ENCODE data around the gene GFPT2. TPM values are rescaled to one million over a fixed set of nuclear protein-coding genes. Genes with fewer than 3 reads are reported as not detected.

The GFPT2 gene
- total and polyA plus RNA-seq, 7 donors = 2.0 to 7.2 (median 4.4) TPM

GRCh38 chr5:180340856-180341255, 12.3 kb downstream of the GFPT2 start:
- H3K9me3 ChIP-seq = no peaks in the 10 kb centered on the region
- peaks cover 0 to 2% (median 0%) of the 10 kb centered on the region in 3 donors for H3K27me3 ChIP-seq (ENCODE audit: insufficient read depth in 3 of 3, low read length in 2 of 3)
- no peak for DNase-seq
- ATAC-seq = no peak
- H3K4me1 ChIP-seq = no peaks in the 10 kb centered on the region
- H3K4me3 ChIP-seq = no peak overlapping the region
- TF ChIP-seq, protein P1, sequence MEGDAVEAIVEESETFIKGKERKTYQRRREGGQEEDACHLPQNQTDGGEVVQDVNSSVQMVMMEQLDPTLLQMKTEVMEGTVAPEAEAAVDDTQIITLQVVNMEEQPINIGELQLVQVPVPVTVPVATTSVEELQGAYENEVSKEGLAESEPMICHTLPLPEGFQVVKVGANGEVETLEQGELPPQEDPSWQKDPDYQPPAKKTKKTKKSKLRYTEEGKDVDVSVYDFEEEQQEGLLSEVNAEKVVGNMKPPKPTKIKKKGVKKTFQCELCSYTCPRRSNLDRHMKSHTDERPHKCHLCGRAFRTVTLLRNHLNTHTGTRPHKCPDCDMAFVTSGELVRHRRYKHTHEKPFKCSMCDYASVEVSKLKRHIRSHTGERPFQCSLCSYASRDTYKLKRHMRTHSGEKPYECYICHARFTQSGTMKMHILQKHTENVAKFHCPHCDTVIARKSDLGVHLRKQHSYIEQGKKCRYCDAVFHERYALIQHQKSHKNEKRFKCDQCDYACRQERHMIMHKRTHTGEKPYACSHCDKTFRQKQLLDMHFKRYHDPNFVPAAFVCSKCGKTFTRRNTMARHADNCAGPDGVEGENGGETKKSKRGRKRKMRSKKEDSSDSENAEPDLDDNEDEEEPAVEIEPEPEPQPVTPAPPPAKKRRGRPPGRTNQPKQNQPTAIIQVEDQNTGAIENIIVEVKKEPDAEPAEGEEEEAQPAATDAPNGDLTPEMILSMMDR (IDR thresholded peaks at IDR 0.05) = no peak
- intact Hi-C loops (cut with DNase I) = no loop called here
- 72 to 82% (median 80%) methylated on average over 9 of the region's 9 CpGs for WGBS, 3 donors
- no peaks in the 10 kb centered on the region for H3K36me3 ChIP-seq (ENCODE audit: insufficient read depth in 1 of 2, low read depth in 1 of 2)
- no peak overlapping the region for H3K27ac ChIP-seq

DNA sequence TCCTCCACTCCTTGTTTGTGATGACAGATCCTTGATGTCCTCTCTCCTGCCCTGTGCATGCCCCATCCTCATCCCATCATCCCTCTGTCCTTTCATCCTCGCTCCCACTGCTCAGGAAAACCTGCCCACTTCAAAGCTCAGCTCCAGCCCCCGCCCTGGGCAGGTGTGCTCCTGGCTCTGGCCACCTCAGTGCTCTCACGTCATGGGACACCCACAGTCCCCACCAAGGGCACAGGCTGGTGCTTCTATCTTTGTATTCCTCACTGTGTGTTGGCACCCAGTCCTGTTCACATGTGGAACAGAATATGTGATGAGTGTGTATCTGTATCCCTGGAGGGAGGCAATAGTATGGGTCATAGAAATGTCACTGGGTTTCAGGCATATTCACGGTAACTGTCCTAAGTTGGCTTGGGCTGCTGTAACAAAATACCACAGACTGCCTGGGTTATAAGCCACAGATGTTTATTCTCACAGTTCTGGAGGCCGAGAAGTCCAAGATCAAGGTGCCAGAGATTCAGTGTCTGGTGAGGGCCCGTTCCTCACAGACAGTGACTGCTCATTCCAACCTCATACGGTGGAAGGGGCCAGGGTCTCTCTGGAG, 13.5 kb downstream of the GFPT2 start:
- intact Hi-C loops (cut with DNase I) = no loop called here
- TF ChIP-seq, protein P1 (IDR thresholded peaks at IDR 0.05) = no peak
- no peak for DNase-seq
- Histone ChIP-seq H3K27me3 (ENCODE audit: insufficient read depth in 3 of 3, low read length in 2 of 3) (peaks cover 0 to 2% (median 0%) of the 10 kb centered on the region in 3 donors), H3K9me3 (no peaks in the 10 kb centered on the region), H3K27ac (no peak overlapping the region), H3K4me3 (no peak overlapping the region), H3K4me1 (no peaks in the 10 kb centered on the region), H3K36me3 (ENCODE audit: insufficient read depth in 1 of 2, low read depth in 1 of 2) (peaks cover 0 to 3% of the 10 kb centered on the region in 2 donors)
- 53 to 70% (median 65%) methylated on average over 7 of the region's 7 CpGs for WGBS, 3 donors
- no peak for ATAC-seq

DNA sequence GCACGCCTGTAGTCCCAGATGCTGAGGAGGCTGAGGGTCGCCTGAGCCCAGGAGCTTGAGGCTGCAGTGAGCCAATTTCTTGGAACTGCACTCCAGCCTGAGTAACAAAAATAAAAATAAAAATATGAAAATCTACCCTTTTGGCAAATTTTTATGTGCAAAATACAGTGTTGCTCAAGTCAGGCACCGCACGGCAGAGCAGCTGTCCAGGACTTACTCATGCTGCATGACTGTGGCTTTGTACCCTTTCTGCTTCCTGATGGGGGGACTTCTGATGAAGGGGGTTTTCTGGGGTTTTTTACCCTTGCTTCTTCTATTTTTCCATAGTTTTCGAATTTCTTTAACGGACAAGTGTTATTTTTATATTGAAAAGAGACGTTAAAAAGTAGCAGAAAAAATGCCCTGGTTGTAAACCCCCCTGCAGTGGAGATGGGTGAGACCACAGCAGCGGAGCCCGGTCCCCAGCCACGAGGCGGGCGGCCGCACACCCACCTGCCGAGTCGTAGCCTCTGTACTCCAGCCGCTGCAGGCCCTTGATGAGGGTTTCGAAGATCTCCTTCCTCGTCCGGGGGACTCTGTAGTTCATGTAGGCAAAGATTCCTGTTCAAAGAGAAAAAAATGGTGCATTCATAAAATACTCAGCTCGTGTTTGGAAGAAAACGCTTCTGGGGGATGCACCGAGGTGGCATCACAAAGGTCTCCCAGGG, 15.0 kb downstream of the GFPT2 start:
- Histone ChIP-seq H3K27ac (no peak overlapping the region), H3K36me3 (ENCODE audit: insufficient read depth in 1 of 2, low read depth in 1 of 2) (peaks cover 0 to 4% of the 10 kb centered on the region in 2 donors), H3K4me1 (no peaks in the 10 kb centered on the region), H3K9me3 (no peaks in the 10 kb centered on the region), H3K27me3 (ENCODE audit: insufficient read depth in 3 of 3, low read length in 2 of 3) (peaks cover 0 to 2% (median 0%) of the 10 kb centered on the region in 3 donors), H3K4me3 (no peak overlapping the region)
- DNase-seq (no peak), ATAC-seq (no peak)
- TF ChIP-seq, protein P1 (IDR thresholded peaks at IDR 0.05) = no peak
- intact Hi-C loops (cut with DNase I) = no loop called here
- 86 to 93% (median 92%) methylated on average over 22 of the region's 22 CpGs for WGBS, 3 donors

DNA sequence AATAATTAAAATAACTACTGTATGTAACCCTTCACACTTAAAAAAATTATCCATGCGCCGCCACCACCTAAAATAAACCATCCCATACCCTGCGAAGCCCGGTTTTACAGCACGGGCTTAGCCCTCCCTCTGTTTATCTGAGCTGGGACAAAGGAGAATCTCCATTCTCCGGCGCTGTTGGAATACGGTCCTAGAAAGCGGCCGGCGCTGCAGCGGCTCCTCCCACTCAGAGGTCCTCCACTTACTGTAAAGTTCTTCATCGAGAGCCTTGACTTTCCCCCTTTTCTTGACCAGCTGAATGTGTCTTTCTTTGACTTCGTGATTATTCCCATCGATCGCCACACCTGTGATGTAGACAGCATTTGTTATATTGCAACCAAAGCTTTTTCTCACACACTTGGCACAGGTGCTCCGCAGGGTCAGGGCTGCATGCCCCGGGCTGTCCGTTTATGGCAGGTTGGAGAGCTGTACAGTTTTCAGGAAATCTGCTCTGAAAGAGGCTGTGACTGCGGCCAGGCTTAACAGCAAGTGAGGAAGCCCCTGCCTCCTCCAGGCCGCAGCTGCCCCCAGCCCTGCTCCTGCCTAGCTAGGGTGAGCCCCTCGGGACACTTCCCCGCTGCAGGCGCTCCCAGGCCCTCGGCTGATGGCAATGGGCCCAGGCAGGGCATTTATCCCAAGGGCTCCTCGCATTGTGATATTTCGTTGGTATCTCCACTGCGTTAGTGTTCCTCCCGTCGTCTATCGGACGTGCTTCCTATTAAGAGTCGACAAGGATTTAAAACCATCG, 16.7 kb downstream of the GFPT2 start:
- TF ChIP-seq, protein P1 (IDR thresholded peaks at IDR 0.05) = no peak
- Histone ChIP-seq H3K4me3 (no peak overlapping the region), H3K27ac (no peak overlapping the region), H3K36me3 (ENCODE audit: insufficient read depth in 1 of 2, low read depth in 1 of 2) (peaks cover 0 to 4% of the 10 kb centered on the region in 2 donors), H3K27me3 (ENCODE audit: insufficient read depth in 3 of 3, low read length in 2 of 3) (peaks cover 0 to 2% (median 0%) of the 10 kb centered on the region in 3 donors), H3K9me3 (no peaks in the 10 kb centered on the region), H3K4me1 (no peaks in the 10 kb centered on the region)
- DNase-seq (no peak), ATAC-seq (no peak)
- intact Hi-C loops (cut with DNase I) = no loop called here
- WGBS, 3 donors = 90 to 93% (median 92%) methylated on average over 34 of the region's 34 CpGs

All from psoas muscle (tissue), 8 donors.